ENCODE measurements around the gene PDE11A.

The PDE11A gene

GRCh38 chr2:177582000-177582399 lies 490.6 kb downstream of the PDE11A start (continued):
- no peak for TF ChIP-seq TSHZ2 (CRISPR knock-in tag; IDR thresholded peaks at IDR 0.05)
- TF ChIP-seq ZFP30 (CRISPR knock-in tag; IDR thresholded peaks at IDR 0.05) = no peak
- TF ChIP-seq RARB (CRISPR knock-in tag; IDR thresholded peaks at IDR 0.05) = no peak
- TF ChIP-seq, protein P1, sequence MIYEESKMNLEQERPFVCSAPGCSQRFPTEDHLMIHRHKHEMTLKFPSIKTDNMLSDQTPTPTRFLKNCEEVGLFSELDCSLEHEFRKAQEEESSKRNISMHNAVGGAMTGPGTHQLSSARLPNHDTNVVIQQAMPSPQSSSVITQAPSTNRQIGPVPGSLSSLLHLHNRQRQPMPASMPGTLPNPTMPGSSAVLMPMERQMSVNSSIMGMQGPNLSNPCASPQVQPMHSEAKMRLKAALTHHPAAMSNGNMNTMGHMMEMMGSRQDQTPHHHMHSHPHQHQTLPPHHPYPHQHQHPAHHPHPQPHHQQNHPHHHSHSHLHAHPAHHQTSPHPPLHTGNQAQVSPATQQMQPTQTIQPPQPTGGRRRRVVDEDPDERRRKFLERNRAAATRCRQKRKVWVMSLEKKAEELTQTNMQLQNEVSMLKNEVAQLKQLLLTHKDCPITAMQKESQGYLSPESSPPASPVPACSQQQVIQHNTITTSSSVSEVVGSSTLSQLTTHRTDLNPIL (CRISPR knock-in tag; IDR thresholded peaks at IDR 0.05; ENCODE audit: low read depth) = no peak
- no peak for TF ChIP-seq ARNTL (CRISPR knock-in tag; IDR thresholded peaks at IDR 0.05; ENCODE audit: borderline replicate concordance, low read depth)
- no peak for TF ChIP-seq ISL1 (CRISPR knock-in tag; IDR thresholded peaks at IDR 0.05)

GRCh38 chr2:177579486-177580036 lies 493.0 kb downstream of the PDE11A start:
- no peak for ATAC-seq
- TF ChIP-seq, protein P2, sequence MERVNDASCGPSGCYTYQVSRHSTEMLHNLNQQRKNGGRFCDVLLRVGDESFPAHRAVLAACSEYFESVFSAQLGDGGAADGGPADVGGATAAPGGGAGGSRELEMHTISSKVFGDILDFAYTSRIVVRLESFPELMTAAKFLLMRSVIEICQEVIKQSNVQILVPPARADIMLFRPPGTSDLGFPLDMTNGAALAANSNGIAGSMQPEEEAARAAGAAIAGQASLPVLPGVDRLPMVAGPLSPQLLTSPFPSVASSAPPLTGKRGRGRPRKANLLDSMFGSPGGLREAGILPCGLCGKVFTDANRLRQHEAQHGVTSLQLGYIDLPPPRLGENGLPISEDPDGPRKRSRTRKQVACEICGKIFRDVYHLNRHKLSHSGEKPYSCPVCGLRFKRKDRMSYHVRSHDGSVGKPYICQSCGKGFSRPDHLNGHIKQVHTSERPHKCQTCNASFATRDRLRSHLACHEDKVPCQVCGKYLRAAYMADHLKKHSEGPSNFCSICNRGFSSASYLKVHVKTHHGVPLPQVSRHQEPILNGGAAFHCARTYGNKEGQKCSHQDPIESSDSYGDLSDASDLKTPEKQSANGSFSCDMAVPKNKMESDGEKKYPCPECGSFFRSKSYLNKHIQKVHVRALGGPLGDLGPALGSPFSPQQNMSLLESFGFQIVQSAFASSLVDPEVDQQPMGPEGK (CRISPR knock-in tag; IDR thresholded peaks at IDR 0.05; ENCODE audit: borderline replicate concordance) = no peak
- TF ChIP-seq ZC3H10 (CRISPR knock-in tag; IDR thresholded peaks at IDR 0.05) = no peak
- no peak for TF ChIP-seq ZNF8 (CRISPR knock-in tag; IDR thresholded peaks at IDR 0.05)
- TF ChIP-seq ARNTL (CRISPR knock-in tag; IDR thresholded peaks at IDR 0.05; ENCODE audit: borderline replicate concordance, low read depth) = no peak

DNA sequence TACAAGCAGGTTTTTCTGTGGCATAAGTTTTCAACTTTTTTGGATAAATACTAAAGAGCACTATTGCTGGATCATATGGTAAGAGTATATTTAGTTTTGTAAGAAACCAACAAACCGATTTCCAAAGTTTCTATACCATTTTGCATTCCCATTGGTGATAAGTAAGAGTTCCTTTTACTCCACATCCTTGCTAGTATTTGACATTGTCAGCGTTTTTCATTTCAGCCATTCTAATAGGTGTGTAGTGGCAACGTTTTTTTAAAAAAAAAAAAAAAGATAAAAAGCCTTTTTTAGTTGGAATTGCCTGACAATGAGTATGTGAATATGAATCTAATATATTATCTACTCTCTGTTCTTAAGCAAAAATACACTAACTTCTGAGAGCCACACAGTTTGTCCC lies 494.1 kb downstream of the PDE11A start:
- no peak for ATAC-seq
- no peak for TF ChIP-seq CSDC2 (CRISPR knock-in tag; IDR thresholded peaks at IDR 0.05)
- TF ChIP-seq ZFP30 (CRISPR knock-in tag; IDR thresholded peaks at IDR 0.05) = no peak
- TF ChIP-seq, protein P2 (CRISPR knock-in tag; IDR thresholded peaks at IDR 0.05; ENCODE audit: borderline replicate concordance) = no peak
- no peak for TF ChIP-seq TOX (CRISPR knock-in tag; IDR thresholded peaks at IDR 0.05; ENCODE audit: borderline replicate concordance)

DNA sequence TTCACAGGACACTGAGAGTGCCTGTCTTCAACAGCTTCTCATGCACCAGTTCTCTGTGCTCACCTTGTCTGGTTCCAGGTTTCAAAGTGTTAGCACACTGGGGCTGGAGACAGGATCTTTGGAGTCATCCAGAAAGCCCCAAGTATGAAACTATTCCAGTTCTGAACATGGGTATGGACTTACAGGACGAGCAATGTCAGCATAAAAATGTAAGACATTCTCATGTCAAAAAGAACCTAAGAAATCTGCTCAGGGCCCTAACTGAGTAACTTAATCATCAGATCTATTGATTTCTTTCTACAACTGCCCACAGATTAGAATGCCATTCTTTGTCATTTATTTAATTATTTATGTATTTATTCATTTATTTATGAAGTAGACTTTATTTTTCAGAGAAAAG lies 495.5 kb downstream of the PDE11A start:
- TF ChIP-seq ZFP30 (CRISPR knock-in tag; IDR thresholded peaks at IDR 0.05) = no peak
- TF ChIP-seq ZFP3 (CRISPR knock-in tag; IDR thresholded peaks at IDR 0.05) = no peak
- TF ChIP-seq ZC3H10 (CRISPR knock-in tag; IDR thresholded peaks at IDR 0.05) = no peak
- TF ChIP-seq ISL1 (CRISPR knock-in tag; IDR thresholded peaks at IDR 0.05) = no peak
- TF ChIP-seq ZNF565 (CRISPR knock-in tag; conservative IDR thresholded peaks at IDR 0.05; ENCODE audit: low read depth) = no peak
- ATAC-seq = no peak

DNA sequence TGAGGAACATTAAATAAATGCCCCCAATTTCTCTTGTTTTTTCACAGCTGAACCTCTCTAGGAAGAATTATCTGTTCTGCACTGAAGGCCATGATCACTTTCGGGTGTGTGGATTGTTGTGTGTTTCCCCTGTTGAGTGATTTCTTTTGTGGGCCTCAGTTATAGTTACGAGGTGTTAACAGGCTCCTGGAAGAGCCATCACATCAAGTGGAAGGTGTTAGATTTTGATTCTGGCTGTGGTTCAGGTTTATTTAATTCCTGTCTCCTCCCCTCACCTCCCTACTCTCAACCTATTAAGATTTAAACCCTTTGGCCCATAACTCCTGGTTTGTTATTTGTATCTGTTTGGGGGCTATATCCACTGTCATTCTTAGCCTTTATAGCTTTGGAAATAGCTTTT lies 497.2 kb downstream of the PDE11A start:
- TF ChIP-seq ARNTL (CRISPR knock-in tag; IDR thresholded peaks at IDR 0.05; ENCODE audit: borderline replicate concordance, low read depth) (no peak), ZFP30 (CRISPR knock-in tag; IDR thresholded peaks at IDR 0.05) (no peak), ESRRG (CRISPR knock-in tag; IDR thresholded peaks at IDR 0.05) (no peak), TOX (CRISPR knock-in tag; IDR thresholded peaks at IDR 0.05; ENCODE audit: borderline replicate concordance) (no peak), OSR1 (CRISPR knock-in tag; IDR thresholded peaks at IDR 0.05) (no peak), ZNF565 (CRISPR knock-in tag; conservative IDR thresholded peaks at IDR 0.05; ENCODE audit: low read depth) (no peak), BACH2 (CRISPR knock-in tag; IDR thresholded peaks at IDR 0.05; ENCODE audit: borderline replicate concordance) (no peak), TCF4 (CRISPR knock-in tag; IDR thresholded peaks at IDR 0.05; ENCODE audit: borderline replicate concordance) (no peak), SNAI2 (CRISPR knock-in tag; IDR thresholded peaks at IDR 0.05) (no peak), ZNF70 (CRISPR knock-in tag; IDR thresholded peaks at IDR 0.05) (no peak)
- TF ChIP-seq, protein P3, sequence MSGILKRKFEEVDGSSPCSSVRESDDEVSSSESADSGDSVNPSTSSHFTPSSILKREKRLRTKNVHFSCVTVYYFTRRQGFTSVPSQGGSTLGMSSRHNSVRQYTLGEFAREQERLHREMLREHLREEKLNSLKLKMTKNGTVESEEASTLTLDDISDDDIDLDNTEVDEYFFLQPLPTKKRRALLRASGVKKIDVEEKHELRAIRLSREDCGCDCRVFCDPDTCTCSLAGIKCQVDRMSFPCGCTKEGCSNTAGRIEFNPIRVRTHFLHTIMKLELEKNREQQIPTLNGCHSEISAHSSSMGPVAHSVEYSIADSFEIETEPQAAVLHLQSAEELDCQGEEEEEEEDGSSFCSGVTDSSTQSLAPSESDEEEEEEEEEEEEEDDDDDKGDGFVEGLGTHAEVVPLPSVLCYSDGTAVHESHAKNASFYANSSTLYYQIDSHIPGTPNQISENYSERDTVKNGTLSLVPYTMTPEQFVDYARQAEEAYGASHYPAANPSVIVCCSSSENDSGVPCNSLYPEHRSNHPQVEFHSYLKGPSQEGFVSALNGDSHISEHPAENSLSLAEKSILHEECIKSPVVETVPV (CRISPR knock-in tag; IDR thresholded peaks at IDR 0.05) = no peak
- TF ChIP-seq, protein P2 (CRISPR knock-in tag; IDR thresholded peaks at IDR 0.05; ENCODE audit: borderline replicate concordance) = no peak
- TF ChIP-seq, protein P1 (CRISPR knock-in tag; IDR thresholded peaks at IDR 0.05; ENCODE audit: low read depth) = no peak
- ATAC-seq = no peak
